ENCODE data around the gene TANC2. TPM values are rescaled to one million over a fixed set of nuclear protein-coding genes. Genes with fewer than 3 reads are reported as not detected.
"Not testable (repeated sequence)": the region's sequence is repeated elsewhere in the genome, so short reads cannot be mapped to it uniquely, and the experiment has no call there.

TANC2 gene
- total RNA-seq, 1 experiment from 2014 or later: 14.0 TPM

GRCh38 chr17:62964506-62964905 lies 1.5 kb upstream of the TANC2 start:
- no peak for DNase-seq (ENCODE audit: low read depth)

GRCh38 chr17:62965174-62965685 lies 805 bp upstream of the TANC2 start:
- DNase-seq (ENCODE audit: low read depth): no peak

GRCh38 chr17:62966426-62967204 lies 580 bp downstream of the TANC2 start:
- peak; percentile 32 for DNase-seq (ENCODE audit: low read depth)

GRCh38 chr17:62967205-62967529 lies 1.1 kb downstream of the TANC2 start:
- DNase-seq (ENCODE audit: low read depth): no peak

DNA sequence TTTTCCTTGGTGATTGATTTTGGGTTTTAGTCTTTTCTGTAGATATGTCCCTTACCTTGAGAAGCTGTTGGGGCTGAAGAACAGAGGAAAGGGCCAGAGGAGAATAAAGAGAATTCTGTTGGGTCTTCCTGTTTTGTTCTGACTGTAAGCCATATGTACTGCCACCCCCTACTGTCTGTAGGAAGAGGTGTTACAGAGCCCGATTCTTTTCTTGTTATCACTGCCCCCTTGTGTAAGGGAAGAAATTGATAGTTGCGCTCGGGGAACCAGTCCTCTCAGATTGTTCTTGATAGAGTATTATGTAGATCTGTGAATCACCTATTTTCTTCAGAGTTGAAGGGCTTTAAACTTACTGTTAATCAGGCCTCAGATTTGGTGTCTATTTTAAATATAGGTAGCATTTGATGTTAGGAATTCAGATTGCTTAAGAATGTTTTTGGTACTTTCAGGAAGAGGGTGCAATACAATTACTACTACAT lies 2.4 kb downstream of the TANC2 start:
- DNase-seq (ENCODE audit: low read depth): peak; percentile 86

- DNase-seq (ENCODE audit: low read depth): no peak
Observed at GRCh38 chr17:62970610-62971009, 4.6 kb downstream of the TANC2 start.

DNA sequence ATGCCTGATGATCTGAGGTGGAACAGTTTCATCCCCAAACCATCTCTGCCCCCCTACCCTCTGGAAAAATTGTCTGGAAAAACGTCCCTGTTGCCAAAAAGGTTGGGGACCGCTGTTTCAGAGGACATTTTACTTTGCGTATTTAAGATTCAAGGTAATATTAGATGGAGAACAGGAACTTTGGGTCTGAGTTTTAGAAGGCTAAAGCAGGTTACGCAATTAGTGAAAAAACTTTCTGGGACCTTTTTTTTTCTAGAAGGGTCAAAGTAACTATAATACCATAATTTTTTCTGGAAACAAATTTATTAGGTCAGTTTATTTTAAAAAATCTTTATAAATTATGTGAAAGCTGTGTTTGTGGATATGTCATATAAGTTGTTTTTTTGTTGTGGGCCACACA lies 5.8 kb downstream of the TANC2 start:
- no peak for DNase-seq (ENCODE audit: low read depth)

DNA sequence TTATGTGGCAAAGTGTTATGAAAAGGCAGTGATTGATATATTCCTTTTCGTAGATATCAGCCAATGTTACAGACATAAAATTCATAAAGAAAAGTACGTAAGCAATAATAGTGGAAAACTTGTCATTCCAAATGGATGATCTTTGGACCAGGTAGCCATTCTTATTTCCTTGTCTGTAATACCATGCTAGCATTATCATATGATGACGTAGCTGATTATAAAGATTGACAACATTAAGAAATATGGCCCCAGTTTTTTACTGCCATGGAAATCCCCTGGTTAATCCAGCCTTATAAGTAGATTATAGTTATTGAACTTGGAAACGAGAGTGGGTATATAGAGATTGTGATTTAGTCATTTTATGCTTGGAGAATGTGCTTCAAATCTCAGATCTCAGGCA lies 8.8 kb downstream of the TANC2 start:
- no peak for DNase-seq (ENCODE audit: low read depth)

- DNase-seq (ENCODE audit: low read depth): no peak
Observed at GRCh38 chr17:62975206-62975605, 9.2 kb downstream of the TANC2 start.

DNA sequence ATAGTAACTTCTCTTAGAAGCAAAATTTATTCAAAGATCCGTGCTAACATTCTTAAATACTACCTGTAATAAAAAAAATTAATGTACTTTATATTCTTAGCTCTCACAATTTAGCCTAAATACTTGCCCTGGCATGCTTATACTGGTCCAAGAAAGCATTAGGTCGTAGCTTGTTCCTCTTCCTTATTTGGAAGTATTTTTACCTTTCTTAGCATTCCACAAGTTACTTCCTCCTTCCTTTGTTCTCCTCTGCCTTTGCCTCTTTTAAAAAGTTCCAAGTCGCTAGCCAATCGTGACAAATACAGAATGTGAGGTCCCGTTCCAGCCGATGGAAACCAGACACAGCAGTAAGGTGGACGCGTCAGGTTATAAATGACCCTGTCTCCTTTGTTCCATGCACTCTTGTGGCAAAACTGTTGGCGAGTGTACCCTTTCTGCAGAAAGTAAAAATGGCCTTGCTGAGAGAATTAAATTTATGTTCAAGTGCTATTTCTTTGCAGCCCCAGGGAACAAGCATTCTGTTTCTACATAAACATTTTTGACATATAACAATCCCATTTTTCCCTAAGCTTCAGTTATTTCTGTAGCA lies 10.7 kb downstream of the TANC2 start:
- not testable (repeated sequence) for DNase-seq (ENCODE audit: low read depth)

GRCh38 chr17:62980842-62981241 lies 14.8 kb downstream of the TANC2 start:
- DNase-seq (ENCODE audit: low read depth): no peak

- peak; percentile 86 for DNase-seq (ENCODE audit: low read depth)
Observed at GRCh38 chr17:62981933-62982332, 15.9 kb downstream of the TANC2 start.

DNA sequence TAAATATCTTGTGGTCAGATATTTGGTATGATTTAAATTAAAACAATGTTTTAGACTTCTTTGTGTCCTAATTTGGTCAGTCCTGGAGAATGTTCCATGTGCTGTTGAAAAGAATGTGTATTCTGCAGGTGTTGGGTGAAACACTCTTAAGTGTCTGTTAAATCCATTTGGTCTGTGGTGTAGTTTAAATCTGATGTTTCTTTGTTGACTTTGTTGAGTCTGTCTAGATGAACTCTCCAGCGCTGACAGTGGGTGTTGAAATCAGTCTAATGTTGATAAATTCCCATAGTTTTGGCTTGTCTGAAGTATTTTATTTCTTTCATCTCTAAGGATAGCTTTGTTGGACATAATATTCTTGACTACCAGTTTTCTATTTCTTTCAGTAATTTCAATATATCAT lies 18.8 kb downstream of the TANC2 start:
- no peak for DNase-seq (ENCODE audit: low read depth)

- DNase-seq (ENCODE audit: low read depth): no peak
Observed at GRCh38 chr17:62986549-62986948, 20.5 kb downstream of the TANC2 start.

- DNase-seq (ENCODE audit: low read depth): no peak
Observed at GRCh38 chr17:62987136-62987535, 21.1 kb downstream of the TANC2 start.

DNA sequence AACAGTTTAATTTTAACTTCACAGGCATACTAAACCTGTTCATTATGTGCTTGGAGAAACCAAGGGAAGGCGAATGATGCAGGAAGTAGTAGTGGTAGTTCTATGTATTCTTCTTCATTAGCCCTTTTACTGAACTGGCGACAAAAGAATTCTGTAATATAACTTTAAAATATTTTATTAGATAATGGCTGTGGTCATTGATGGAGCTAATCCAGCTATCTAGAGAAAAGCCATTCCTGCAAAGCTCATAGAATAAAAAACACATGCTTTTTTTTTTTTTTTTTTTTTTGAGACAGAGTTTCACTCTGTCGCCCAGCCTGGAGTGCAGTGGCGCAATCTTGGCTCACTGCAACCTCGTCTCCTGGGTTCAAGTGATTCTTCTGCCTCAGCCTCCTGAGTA lies 23.5 kb downstream of the TANC2 start:
- DNase-seq (ENCODE audit: low read depth): no peak

GRCh38 chr17:62994931-62995330 lies 28.9 kb downstream of the TANC2 start:
- no peak for DNase-seq (ENCODE audit: low read depth)

DNA sequence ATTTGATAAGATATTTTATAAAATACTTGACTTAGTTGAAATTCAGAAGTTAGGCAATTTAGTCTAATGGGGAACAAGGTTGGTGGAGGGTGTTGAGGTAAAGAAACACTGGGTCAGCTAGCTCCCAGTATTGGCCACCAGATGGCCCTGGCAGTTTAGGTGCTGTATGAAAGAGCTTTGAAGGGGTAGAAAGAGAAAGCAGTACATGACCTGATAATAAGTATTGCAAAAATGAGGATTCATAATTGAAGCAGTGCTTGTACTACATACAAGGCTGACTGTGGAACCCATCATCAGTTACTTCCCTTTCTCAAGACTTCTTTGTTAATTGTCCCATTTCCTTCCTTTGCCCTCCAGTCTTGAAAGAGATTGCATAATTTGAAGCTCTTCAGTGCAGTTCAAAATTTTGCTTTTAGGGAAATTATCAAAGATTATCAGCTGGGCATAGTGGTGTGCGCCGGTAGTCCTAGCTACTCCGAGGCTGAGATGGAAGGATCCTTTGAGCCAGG lies 29.4 kb downstream of the TANC2 start:
- DNase-seq (ENCODE audit: low read depth): peak; percentile 38

GRCh38 chr17:62996221-62996620 lies 30.2 kb downstream of the TANC2 start:
- no peak for DNase-seq (ENCODE audit: low read depth)

DNA sequence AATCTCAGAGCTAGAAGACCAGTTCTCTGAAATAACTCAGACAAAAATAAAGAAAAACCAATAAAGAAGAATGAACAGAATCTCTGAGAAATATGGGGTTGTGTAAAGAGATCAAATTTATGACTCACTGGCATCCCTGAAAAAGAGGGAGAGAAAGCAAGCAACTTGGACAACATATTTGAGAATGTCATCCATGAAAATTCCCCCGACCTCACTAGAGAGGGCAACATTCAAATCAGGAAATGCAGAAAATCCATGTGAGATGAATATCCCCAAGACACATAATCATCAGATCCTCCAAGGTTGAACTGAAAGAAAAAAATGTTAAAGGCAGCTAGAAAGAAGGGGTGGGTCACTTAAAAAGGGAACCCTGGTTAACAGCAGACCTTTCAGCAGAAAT lies 32.1 kb downstream of the TANC2 start:
- peak; percentile 12 for DNase-seq (ENCODE audit: low read depth)

- peak; percentile 53 for DNase-seq (ENCODE audit: low read depth)
Observed at GRCh38 chr17:62998665-62999393, 32.8 kb downstream of the TANC2 start.

- no peak for DNase-seq (ENCODE audit: low read depth)
Observed at GRCh38 chr17:62999736-63000135, 33.7 kb downstream of the TANC2 start.
